Right lobe of liver (tissue), 6 donors: ENCODE measurements around the gene PALMD. TPM values are rescaled to one million over a fixed set of nuclear protein-coding genes. Genes with fewer than 3 reads are reported as not detected.

Experiments
- ATAC-seq, 4 donors: fragments of 200-7000 bp; cut with Tn5 transposase; one replicate each; pipeline ENCODE4 v1.9.1; 2020; ENCODE audit warnings: mild to moderate bottlenecking in 4 of 4, moderate library complexity in 4 of 4
- DNase-seq, 3 donors: peaks; one replicate each; pipeline ENCODE4 v3.0.0-alpha.2; 2020
- H3K27ac ChIP-seq, 3 donors: fragments of 200-600 bp; one replicate each; pipeline ENCODE4 v1.8.0; 2022
- H3K27me3 ChIP-seq, 2 donors: fragments of 200-600 bp; one replicate each; pipeline ENCODE4 v1.8.0; 2022
- H3K36me3 ChIP-seq, 4 donors: fragments of 200-600 bp; sonication (generic) in 1 of 4; one replicate each; pipeline versions ENCODE4 v1.5.1 to v1.8.0; 2017 to 2022; ENCODE audit warnings: control low read depth in 1 of 4
- H3K4me1 ChIP-seq, 4 donors: fragments of 200-600 bp; sonication (generic) in 1 of 4; one replicate each; pipeline versions ENCODE4 v1.5.1 to v1.8.0; 2017 to 2022; ENCODE audit warnings: control low read depth in 1 of 4
- H3K4me3 ChIP-seq, 3 donors: fragments of 200-600 bp; one replicate each; pipeline ENCODE4 v1.8.0; 2022
- H3K9me3 ChIP-seq, 4 donors: fragments of 200-600 bp; sonication (generic) in 1 of 4; one replicate each; pipeline versions ENCODE4 v1.5.1 to v1.8.0; 2017 to 2022; ENCODE audit warnings: control low read depth in 1 of 4
- CTCF ChIP-seq, 4 donors: fragments of 200-600 bp in 3 of 4; fragments of 450-650 bp in 1 of 4; IDR thresholded peaks; one replicate each; pipeline versions ENCODE4 v1.5.1 to v1.8.0; 2016 to 2022; ENCODE audit warnings: antibody characterized with exemption in 4 of 4, mild to moderate bottlenecking in 2 of 4
- POLR2A ChIP-seq: fragments of 450-650 bp; IDR thresholded peaks from one replicate; pipeline ENCODE4 v1.6.1; 2017; ENCODE audit warnings: antibody characterized with exemption, mild to moderate bottlenecking
- WGBS: methylation state at CpG from one replicate; pipeline ENCODE4 v1.1.6; 2018; ENCODE audit warnings: low coverage, low lambda C conversion rate; ENCODE audit not compliant: insufficient coverage; ENCODE audit errors: missing lambda C conversion rate; 5-methylcytosine and 5-hydroxymethylcytosine counted together
- intact Hi-C, 2 donors: fragments of 100-400 bp; cut with DNase I; formaldehyde crosslinking; loops; one replicate each; pipeline versions ENCODE4 v1.11.2 to v1.14.1; 2022
- total RNA-seq, 6 experiments: library from RNA; depleted of rRNA in 2 of 6; stranded (reverse); fragments of >200 nt in 2 of 6; fragmentation: NEBNext Ultra II Directional in 3 of 6; extraction: Animal tissue kit (Norgen Biotek cat#: 25700) in 3 of 6; gene quantifications; one replicate each; pipeline versions ENCODE4 v1.1.0 to v1.2.4, GENCODE V29; 2016 to 2023
- donor health status: DM: no; HTN: yes; CAD: no.
- donor health status: DM: no; HTN: no; CAD: no.
- donor health status: DM: no; HTN: no; CAD: no.
- donor health status: DM: no; HTN: yes; CAD: no.
- donor health status: DM: no; HTN: yes; CAD: no.

PALMD gene
- total RNA-seq, 6 experiments from 2014 or later = 15.0 to 21.1 (median 18.2) TPM

DNA sequence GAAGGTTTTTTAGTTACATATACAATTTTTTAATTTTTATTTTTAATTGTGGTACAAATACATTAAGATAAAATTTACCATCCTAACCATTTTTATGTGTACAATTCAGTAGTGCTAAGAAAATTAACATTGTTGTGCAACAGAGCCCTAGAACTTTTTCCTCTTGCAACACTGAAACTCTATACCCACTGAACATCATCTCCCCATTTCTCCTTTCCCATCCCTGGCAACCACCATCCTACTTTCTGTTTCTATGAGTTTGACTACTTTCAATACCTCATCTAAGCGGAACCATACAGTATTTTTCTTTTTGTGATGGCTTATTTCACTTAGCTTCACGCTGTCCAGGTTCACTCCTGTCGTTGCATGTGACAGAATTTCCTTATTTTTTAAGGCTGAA is 54.1 kb downstream of the PALMD start:
- WGBS = 84% methylated on average over 3 of the region's 3 CpGs
- DNase-seq (no peak), ATAC-seq (peak in 3 of 4 donors; percentile 40 to 46 (median 45))
- no peak overlapping the region for H3K27ac ChIP-seq
- no peak overlapping the region for H3K4me3 ChIP-seq
- H3K4me1 ChIP-seq = no peaks in the 10 kb centered on the region
- no peak for TF ChIP-seq CTCF (IDR thresholded peaks at IDR 0.05)
- intact Hi-C loops = no loop called here
- no peaks in the 10 kb centered on the region for H3K27me3 ChIP-seq
- H3K9me3 ChIP-seq = no peaks in the 10 kb centered on the region
- peaks cover 0 to 1% (median 0%) of the 10 kb centered on the region in 4 donors for H3K36me3 ChIP-seq

DNA sequence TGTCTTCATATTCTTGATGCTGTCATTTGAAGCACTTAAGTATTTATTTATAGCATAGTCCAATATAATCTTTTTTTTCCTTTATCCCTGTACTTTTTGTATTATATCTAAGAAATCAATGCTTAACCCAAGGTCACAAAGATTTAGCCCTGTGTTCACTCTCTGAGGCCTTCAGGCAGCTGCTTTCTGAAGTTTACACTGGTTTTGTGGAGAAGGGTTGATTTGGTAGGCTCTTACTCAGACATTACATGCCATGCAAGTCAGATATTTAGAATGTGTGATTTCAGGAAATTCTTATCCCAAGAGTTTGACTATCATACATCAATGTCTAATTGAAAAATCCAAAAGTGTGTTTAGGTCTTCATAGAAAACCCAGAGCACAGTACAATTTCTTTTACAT is 56.3 kb downstream of the PALMD start:
- no peak for DNase-seq
- intact Hi-C loops = no loop called here
- TF ChIP-seq POLR2A (no peak), CTCF (IDR thresholded peaks at IDR 0.05) (no peak)
- Histone ChIP-seq H3K27ac (no peak overlapping the region), H3K36me3 (peaks cover 0 to 12% (median 0%) of the 10 kb centered on the region in 4 donors), H3K27me3 (no peaks in the 10 kb centered on the region), H3K4me3 (no peak overlapping the region), H3K9me3 (no peaks in the 10 kb centered on the region), H3K4me1 (no peaks in the 10 kb centered on the region)
- ATAC-seq = no peak

GRCh38 chr1:99704356-99704816 is 58.5 kb downstream of the PALMD start:
- intact Hi-C loops = no loop called here
- ATAC-seq = peak in 1 of 4 donors; percentile 21
- DNase-seq = no peak
- no peaks in the 10 kb centered on the region for H3K4me1 ChIP-seq
- TF ChIP-seq POLR2A = no peak
- no peak for TF ChIP-seq CTCF (IDR thresholded peaks at IDR 0.05)
- no peak overlapping the region for H3K4me3 ChIP-seq
- H3K27me3 ChIP-seq = no peaks in the 10 kb centered on the region
- H3K27ac ChIP-seq = no peak overlapping the region
- H3K36me3 ChIP-seq = peaks cover 0 to 26% (median 0%) of the 10 kb centered on the region in 4 donors
- WGBS = 71% methylated on average over 13 of the region's 17 CpGs
- H3K9me3 ChIP-seq = no peaks in the 10 kb centered on the region

- Histone ChIP-seq H3K4me1 (no peaks in the 10 kb centered on the region), H3K36me3 (peaks cover 0 to 36% (median 5%) of the 10 kb centered on the region in 4 donors), H3K9me3 (no peaks in the 10 kb centered on the region), H3K4me3 (no peak overlapping the region), H3K27me3 (no peaks in the 10 kb centered on the region), H3K27ac (no peak overlapping the region)
- no peak for ATAC-seq
- TF ChIP-seq POLR2A (no peak), CTCF (IDR thresholded peaks at IDR 0.05) (no peak)
- intact Hi-C loops = no loop called here
- DNase-seq = no peak
These were observed 59.5 kb downstream of the PALMD start for GRCh38 chr1:99705385-99705784.

- Histone ChIP-seq H3K36me3 (peaks cover 0 to 56% (median 16%) of the 10 kb centered on the region in 4 donors), H3K4me3 (no peak overlapping the region), H3K9me3 (no peaks in the 10 kb centered on the region), H3K27ac (no peak overlapping the region), H3K27me3 (no peaks in the 10 kb centered on the region), H3K4me1 (no peaks in the 10 kb centered on the region)
- WGBS = 26% methylated on average over 4 of the region's 4 CpGs
- ATAC-seq = peak; percentile 83 to 95 (median 92)
- intact Hi-C loops = no loop called here
- TF ChIP-seq CTCF (IDR thresholded peaks at IDR 0.05) = peak; percentile 91 to 92 (median 91)
- TF ChIP-seq POLR2A = no peak
- DNase-seq = peak in 2 of 3 donors; percentile 55 to 64
These were observed 61.7 kb downstream of the PALMD start for GRCh38 chr1:99707535-99708142.
